Left ventricle myocardium superior (tissue), 1 donor: ENCODE measurements around the gene PCSK9. TPM values are rescaled to one million over a fixed set of nuclear protein-coding genes. Genes with fewer than 3 reads are reported as not detected.
"Not testable (repeated sequence)": the region's sequence is repeated elsewhere in the genome, so short reads cannot be mapped to it uniquely, and the experiment has no call there.

Experiments used
- ATAC-seq: fragments of 200-7000 bp; cut with Tn5 transposase; one replicate; pipeline ENCODE4 v1.9.1; 2020; ENCODE audit warnings: mild to moderate bottlenecking, moderate library complexity
- DNase-seq: peaks from one replicate; pipeline ENCODE4 v3.0.0-alpha.2; 2020
- intact Hi-C: fragments of 100-400 bp; cut with micrococcal nuclease; formaldehyde crosslinking; loops from one replicate; pipeline ENCODE4 v1.11.0; 2022
- total RNA-seq: library from RNA; stranded (reverse); fragmentation: NEBNext Ultra II Directional; extraction: Animal tissue kit (Norgen Biotek cat#: 25700); gene quantifications from one replicate; pipeline ENCODE4 v1.2.1, GENCODE V29; 2021
- donor health status: DM: no; HTN: yes; CAD: no; lungs with severe emphysema.

PCSK9 gene
- total RNA-seq, 1 donor from 2014 or later: not detected

- intact Hi-C loops: no loop called here
- ATAC-seq: no peak
- no peak for DNase-seq
These were observed 33.8 kb upstream of the PCSK9 start for GRCh38 chr1:55005351-55006140.

GRCh38 chr1:55006931-55007330 lies 32.4 kb upstream of the PCSK9 start:
- DNase-seq (no peak), ATAC-seq (no peak)
- intact Hi-C loops: no loop called here

- intact Hi-C loops: no loop called here
- DNase-seq (no peak), ATAC-seq (no peak)
These were observed 31.7 kb upstream of the PCSK9 start for GRCh38 chr1:55007625-55008024.

GRCh38 chr1:55010194-55010886 lies 29.0 kb upstream of the PCSK9 start:
- intact Hi-C loops: no loop called here

GRCh38 chr1:55010887-55011217 lies 28.5 kb upstream of the PCSK9 start:
- ATAC-seq (no peak), DNase-seq (no peak)
- intact Hi-C loops: no loop called here

More at GRCh38 chr1:55010194-55010886, 29.0 kb upstream of the PCSK9 start:
- DNase-seq (no peak), ATAC-seq (no peak)

GRCh38 chr1:55012661-55013060 lies 26.7 kb upstream of the PCSK9 start:
- ATAC-seq: no peak
- no peak for DNase-seq
- intact Hi-C loops: no loop called here

GRCh38 chr1:55015123-55015522 lies 24.2 kb upstream of the PCSK9 start:
- DNase-seq: no peak
- ATAC-seq: peak; percentile 42
- intact Hi-C loops: no loop called here

- ATAC-seq: no peak
- DNase-seq: no peak
- intact Hi-C loops: no loop called here
These were observed 23.4 kb upstream of the PCSK9 start for GRCh38 chr1:55015731-55016620.

GRCh38 chr1:55018395-55018794 lies 21.0 kb upstream of the PCSK9 start:
- DNase-seq: no peak
- no peak for ATAC-seq
- intact Hi-C loops: no loop called here

GRCh38 chr1:55021942-55022546 lies 17.3 kb upstream of the PCSK9 start:
- ATAC-seq (peak; percentile 99), DNase-seq (peak; percentile 88)
- intact Hi-C loops: no loop called here

GRCh38 chr1:55024163-55024562 lies 15.2 kb upstream of the PCSK9 start:
- DNase-seq, ATAC-seq, intact Hi-C loops: not testable (repeated sequence)

- intact Hi-C loops, DNase-seq, ATAC-seq: not testable (repeated sequence)
These were observed 12.7 kb upstream of the PCSK9 start for GRCh38 chr1:55026682-55027081.

- DNase-seq, ATAC-seq, intact Hi-C loops: not testable (repeated sequence)
These were observed 8.2 kb upstream of the PCSK9 start for GRCh38 chr1:55031098-55031497.

GRCh38 chr1:55033265-55033614 lies 6.1 kb upstream of the PCSK9 start:
- DNase-seq (no peak), ATAC-seq (no peak)
- intact Hi-C loops: no loop called here

GRCh38 chr1:55034476-55035133 lies 4.7 kb upstream of the PCSK9 start:
- no peak for ATAC-seq
- intact Hi-C loops: no loop called here
- no peak for DNase-seq

GRCh38 chr1:55035904-55036303 lies 3.4 kb upstream of the PCSK9 start:
- DNase-seq (no peak), ATAC-seq (no peak)
- intact Hi-C loops: no loop called here

- DNase-seq: no peak
- no peak for ATAC-seq
- intact Hi-C loops: no loop called here
These were observed 1.4 kb upstream of the PCSK9 start for GRCh38 chr1:55037733-55038551.

GRCh38 chr1:55038552-55038838 lies 853 bp upstream of the PCSK9 start:
- intact Hi-C loops: no loop called here
- no peak for ATAC-seq
- DNase-seq: no peak
